Frontal cortex (tissue), 4 donors: ENCODE data around the gene ZMYM2. TPM values are rescaled to one million over a fixed set of nuclear protein-coding genes. Genes with fewer than 3 reads are reported as not detected.

Experiments
- DNase-seq, 2 donors: peaks; one replicate each; pipeline ENCODE4 v3.0.0; 2012; ENCODE audit warnings: low spot score in 2 of 2
- FAIRE-seq: peaks from 2 replicates; lab custom pipeline; 2012; peaks lifted over from hg19 to GRCh38; lab: Jason Lieb, UNC
- total RNA-seq: library from RNA; depleted of rRNA; stranded (reverse); fragments of >200 nt; gene quantifications from one replicate; pipeline ENCODE4 v1.2.3, GENCODE V29; 2014
- donor health status: control.
- donor health status: control.
- donor health status: control.

Gene ZMYM2
- total RNA-seq, 1 donor from 2014 or later: 180 TPM

DNA sequence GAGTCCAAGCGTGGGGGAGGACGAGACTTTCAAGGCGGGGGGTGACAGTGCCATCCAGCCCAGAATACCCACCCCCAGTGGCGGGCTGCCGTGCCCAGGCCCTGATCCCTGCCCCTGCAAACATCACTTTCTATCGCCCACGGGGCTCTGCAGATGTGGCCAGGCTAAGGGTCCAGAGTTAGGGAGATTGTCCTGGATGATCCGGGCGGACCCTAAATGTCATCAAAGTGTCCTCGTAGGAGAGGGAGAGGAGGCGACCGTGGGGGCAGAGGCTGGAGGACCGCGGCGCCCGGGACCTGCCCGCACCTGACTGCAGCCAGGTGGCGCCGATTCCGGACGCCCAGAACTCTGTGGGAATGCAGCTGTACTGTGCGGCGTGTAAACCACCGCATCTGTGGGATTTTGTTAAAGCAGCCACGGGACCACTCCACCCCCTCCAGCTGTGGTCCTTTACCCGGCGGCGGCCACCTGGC lies 170.0 kb downstream of the ZMYM2 start:
- FAIRE-seq (no peak), DNase-seq (no peak)

- DNase-seq: no peak
- no peak for FAIRE-seq
Observed at GRCh38 chr13:20129076-20129475, 170.5 kb downstream of the ZMYM2 start.

DNA sequence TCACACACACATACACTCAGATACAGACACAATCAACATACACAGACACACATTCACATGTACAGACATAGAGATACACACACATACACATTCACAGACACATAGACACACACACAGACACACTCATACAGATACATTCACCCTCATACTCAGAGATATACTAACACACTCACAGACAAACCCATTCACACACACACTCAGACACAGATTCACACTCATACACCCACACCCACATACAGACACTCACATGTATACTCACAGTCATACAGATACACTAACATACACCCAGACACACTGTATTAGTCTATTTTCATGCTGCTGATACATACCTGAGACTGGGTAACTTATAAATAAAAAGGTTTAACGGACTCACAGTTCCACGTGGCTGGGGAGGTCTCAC lies 171.5 kb downstream of the ZMYM2 start:
- DNase-seq (no peak), FAIRE-seq (no peak)

- no peak for FAIRE-seq
- DNase-seq: no peak
Observed at GRCh38 chr13:20130652-20131051, 172.1 kb downstream of the ZMYM2 start.

DNA sequence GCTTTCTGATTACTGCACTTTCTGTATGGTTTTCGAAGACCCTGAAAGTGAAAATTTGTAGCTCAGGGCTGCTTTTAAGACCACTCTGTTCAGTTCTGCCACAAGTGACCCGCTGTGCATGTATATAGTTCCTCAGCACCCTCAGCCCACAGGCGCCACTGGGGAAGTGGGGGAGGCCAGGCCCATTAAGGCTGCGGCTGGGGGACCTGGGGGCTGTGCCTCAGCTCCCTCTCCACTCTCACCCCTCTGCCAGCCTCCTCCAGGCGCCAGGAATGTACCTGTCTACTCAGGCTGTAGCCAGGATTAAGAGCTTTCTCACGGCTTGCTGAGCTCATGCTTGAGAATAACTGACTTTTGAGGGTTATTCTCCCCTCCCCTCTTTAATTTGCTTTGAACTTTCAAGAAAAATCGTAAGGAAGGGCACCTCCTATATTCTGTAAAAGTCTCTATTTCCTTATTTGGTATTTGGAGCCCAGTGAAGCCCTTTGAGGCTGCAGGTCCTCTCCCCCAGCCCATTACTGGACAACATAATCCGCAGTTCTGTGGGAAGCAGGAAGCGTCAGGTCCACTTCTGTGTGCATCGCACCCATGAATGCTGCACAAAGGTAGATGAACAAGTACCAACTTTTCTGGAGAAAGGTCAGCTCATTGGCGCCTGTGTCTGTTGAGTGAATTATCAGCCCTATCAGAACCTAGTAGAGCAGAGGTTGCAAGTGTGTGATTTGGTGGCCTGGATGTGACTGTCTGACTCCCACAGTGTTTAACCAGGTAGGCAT lies 172.7 kb downstream of the ZMYM2 start:
- DNase-seq: no peak

DNA sequence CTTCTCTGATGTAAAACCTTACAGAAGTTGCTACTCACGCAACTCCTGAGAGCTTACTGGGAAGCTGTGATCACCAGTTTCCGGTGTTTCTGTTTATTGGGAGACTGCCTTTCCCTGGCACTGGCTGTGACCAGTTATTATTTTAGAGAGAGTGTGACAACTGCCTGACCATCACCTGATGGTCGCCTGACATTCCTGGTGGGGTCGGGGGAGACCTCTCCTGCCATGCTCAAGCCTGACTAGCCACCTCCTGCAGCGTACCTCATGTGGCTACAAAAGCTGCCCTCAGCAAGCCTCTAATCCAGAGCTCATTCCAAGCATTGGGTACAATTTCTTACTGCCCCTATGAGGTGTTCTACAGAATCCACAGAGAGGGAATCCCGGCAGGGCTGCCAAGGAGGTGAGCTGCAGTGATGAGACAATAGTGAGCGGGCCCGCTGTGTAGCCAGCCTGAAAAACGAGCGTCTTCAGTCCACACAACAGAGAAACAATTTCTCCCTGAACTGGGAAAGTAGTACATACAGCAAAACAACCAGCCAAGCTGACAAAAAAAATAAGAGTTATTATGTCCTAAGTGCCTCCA lies 173.6 kb downstream of the ZMYM2 start:
- no peak for DNase-seq
- no peak for FAIRE-seq

More for the DNA sequence above, 172.7 kb downstream of the ZMYM2 start:
- FAIRE-seq: no peak

DNA sequence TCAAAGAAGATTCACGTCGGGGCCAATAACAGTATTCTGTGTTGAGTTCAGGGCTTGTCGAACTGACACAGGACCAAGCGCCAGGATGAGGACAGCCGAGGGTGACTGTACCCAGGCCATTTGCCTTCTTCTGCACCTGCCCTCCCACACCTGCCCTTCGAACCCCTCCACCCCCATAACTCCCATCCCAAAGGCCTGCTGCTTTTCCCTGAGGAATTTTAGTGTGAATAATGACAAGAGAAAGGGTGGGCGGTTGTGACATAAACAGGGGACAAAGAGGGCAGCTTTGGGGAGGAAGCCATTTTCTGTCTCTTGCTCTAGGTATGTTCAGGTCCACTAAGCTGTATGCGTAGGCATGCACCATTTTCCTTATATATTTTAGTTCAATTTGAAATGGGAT lies 176.2 kb downstream of the ZMYM2 start:
- FAIRE-seq: no peak

GRCh38 chr13:20136781-20137703 lies 178.5 kb downstream of the ZMYM2 start:
- FAIRE-seq (no peak), DNase-seq (no peak)

More for the DNA sequence above, 176.2 kb downstream of the ZMYM2 start:
- DNase-seq: no peak

DNA sequence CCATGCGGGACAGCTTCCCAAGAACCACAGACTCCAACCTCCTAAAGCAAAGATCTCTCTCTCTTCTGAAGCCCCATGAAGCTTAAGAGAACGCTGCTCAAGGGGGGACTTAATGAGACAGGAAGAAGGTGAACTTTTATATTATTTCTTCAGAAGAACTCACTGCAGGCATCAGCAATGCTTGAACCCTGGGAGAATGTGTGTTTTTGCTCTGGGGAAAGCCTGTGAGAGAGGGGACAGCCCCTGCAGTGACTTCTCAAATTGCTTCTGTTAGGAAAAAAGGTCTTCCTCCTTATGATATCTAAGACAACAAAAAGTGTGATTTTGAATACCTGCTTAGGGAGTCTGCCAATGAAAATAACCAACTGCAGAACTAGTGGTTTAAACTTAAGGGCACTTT lies 179.3 kb downstream of the ZMYM2 start:
- no peak for FAIRE-seq
- DNase-seq: no peak

GRCh38 chr13:20140487-20140886 lies 182.0 kb downstream of the ZMYM2 start:
- FAIRE-seq (no peak), DNase-seq (no peak)

Other genes starting within 250 kb of the ZMYM2 start
- gene PSPC1, start 175.8 kb upstream of the ZMYM2 start, total RNA-seq: 116 TPM
- 33.0 TPM for gene ZMYM5, start 95.1 kb upstream of the ZMYM2 start, total RNA-seq
- gene GJA3, start 202.3 kb downstream of the ZMYM2 start, total RNA-seq: not detected
- gene GJB2, start 234.2 kb downstream of the ZMYM2 start, total RNA-seq: 5.3 TPM